HCT116 (cell line): Measurements from ENCODE around the gene TMEFF2.

Source experiments
- ELF1 ChIP-seq: IDR thresholded peaks from 2 replicates; pipeline ENCODE4 v1.6.1; 2012; ENCODE audit warnings: low read depth, borderline replicate concordance
- EZH2 ChIP-seq: fragments of 200-600 bp; sonication (generic); IDR thresholded peaks from 2 replicates; pipeline ENCODE4 v1.6.1; 2017; ENCODE audit warnings: antibody characterized with exemption, mixed run types
- EZH2phosphoT487 ChIP-seq: fragments of 200-600 bp; IDR thresholded peaks from 2 replicates; pipeline ENCODE4 v1.6.1; 2018; ENCODE audit warnings: antibody characterized with exemption, borderline replicate concordance
- JUND ChIP-seq: IDR thresholded peaks from 2 replicates; pipeline ENCODE4 v1.6.1; 2012
- POLR2A ChIP-seq: IDR thresholded peaks from 2 replicates; pipeline ENCODE4 v1.7.0; 2011; ENCODE audit warnings: borderline replicate concordance; ENCODE audit not compliant: insufficient read depth, insufficient read length; ENCODE audit errors: extremely low read depth
- POLR2AphosphoS5 ChIP-seq: IDR thresholded peaks from 2 replicates; pipeline ENCODE4 v1.6.1; 2011; ENCODE audit warnings: mild to moderate bottlenecking, low read depth, low read length, moderate library complexity
- REST ChIP-seq: IDR thresholded peaks from 2 replicates; pipeline ENCODE4 v1.6.1; 2012; ENCODE audit warnings: low read depth
- SP1 ChIP-seq: IDR thresholded peaks from 2 replicates; pipeline ENCODE4 v1.6.1; 2012; ENCODE audit warnings: low read depth
- SRF ChIP-seq: IDR thresholded peaks from 2 replicates; pipeline ENCODE4 v1.6.1; 2012; ENCODE audit warnings: low read depth
- YY1 ChIP-seq: IDR thresholded peaks from 2 replicates; pipeline ENCODE4 v1.6.1; 2011; ENCODE audit warnings: low read length, low read depth, moderate library complexity, mild to moderate bottlenecking; ENCODE audit not compliant: insufficient replicate concordance; ENCODE audit errors: extremely low read depth
- ZBTB33 ChIP-seq: IDR thresholded peaks from 2 replicates; pipeline ENCODE4 v1.6.1; 2011; ENCODE audit warnings: mild to moderate bottlenecking, low read length, moderate library complexity; ENCODE audit not compliant: insufficient replicate concordance; ENCODE audit errors: extremely low read depth
- ZFX ChIP-seq: fragments of 450-650 bp; IDR thresholded peaks from 2 replicates; pipeline ENCODE4 v1.6.1; 2017
- ZNF274 ChIP-seq: fragments of 200-500 bp; sonication (Bioruptor generic); IDR thresholded peaks from 2 replicates; pipeline ENCODE4 v1.6.1; 2014; ENCODE audit warnings: mild to moderate bottlenecking, low read depth, low read length, inconsistent platforms
- TF ChIP-seq, protein P1 (sequence below), 3 experiments: fragments of 200-600 bp in 1 of 3; sonication (generic) in 1 of 3; IDR thresholded peaks in 2 of 3; conservative IDR thresholded peaks in 1 of 3; 2 replicates each; pipeline ENCODE4 v1.5.1; 2012 to 2017; ENCODE audit warnings: low read depth in 2 of 3, low read length in 2 of 3, antibody characterized with exemption in 1 of 3, borderline replicate concordance in 1 of 3, control low read depth in 1 of 3, mild to moderate bottlenecking in 1 of 3, mixed read lengths in 1 of 3, mixed run types in 1 of 3, moderate library complexity in 1 of 3; ENCODE audit not compliant: insufficient read depth in 1 of 3

GRCh38 chr2:192060161-192060560 is 134.6 kb downstream of the TMEFF2 start:
- TF ChIP-seq ZBTB33 (no peak), ELF1 (no peak), POLR2AphosphoS5 (no peak), SRF (no peak), POLR2A (no peak), EZH2phosphoT487 (no peak), EZH2 (no peak), ZNF274 (no peak), REST (no peak), ZFX (no peak), SP1 (no peak), YY1 (no peak), JUND (no peak)
- TF ChIP-seq, protein P1, sequence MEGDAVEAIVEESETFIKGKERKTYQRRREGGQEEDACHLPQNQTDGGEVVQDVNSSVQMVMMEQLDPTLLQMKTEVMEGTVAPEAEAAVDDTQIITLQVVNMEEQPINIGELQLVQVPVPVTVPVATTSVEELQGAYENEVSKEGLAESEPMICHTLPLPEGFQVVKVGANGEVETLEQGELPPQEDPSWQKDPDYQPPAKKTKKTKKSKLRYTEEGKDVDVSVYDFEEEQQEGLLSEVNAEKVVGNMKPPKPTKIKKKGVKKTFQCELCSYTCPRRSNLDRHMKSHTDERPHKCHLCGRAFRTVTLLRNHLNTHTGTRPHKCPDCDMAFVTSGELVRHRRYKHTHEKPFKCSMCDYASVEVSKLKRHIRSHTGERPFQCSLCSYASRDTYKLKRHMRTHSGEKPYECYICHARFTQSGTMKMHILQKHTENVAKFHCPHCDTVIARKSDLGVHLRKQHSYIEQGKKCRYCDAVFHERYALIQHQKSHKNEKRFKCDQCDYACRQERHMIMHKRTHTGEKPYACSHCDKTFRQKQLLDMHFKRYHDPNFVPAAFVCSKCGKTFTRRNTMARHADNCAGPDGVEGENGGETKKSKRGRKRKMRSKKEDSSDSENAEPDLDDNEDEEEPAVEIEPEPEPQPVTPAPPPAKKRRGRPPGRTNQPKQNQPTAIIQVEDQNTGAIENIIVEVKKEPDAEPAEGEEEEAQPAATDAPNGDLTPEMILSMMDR (IDR thresholded peaks at IDR 0.05 in 2 of 3, conservative IDR thresholded peaks at IDR 0.05 in 1 of 3; ENCODE audit: borderline replicate concordance in 1 of 3, insufficient read depth in 1 of 3, low read depth in 2 of 3, low read length in 2 of 3), result no peak
